Measurements from ENCODE around the gene LRIF1.

DNA sequence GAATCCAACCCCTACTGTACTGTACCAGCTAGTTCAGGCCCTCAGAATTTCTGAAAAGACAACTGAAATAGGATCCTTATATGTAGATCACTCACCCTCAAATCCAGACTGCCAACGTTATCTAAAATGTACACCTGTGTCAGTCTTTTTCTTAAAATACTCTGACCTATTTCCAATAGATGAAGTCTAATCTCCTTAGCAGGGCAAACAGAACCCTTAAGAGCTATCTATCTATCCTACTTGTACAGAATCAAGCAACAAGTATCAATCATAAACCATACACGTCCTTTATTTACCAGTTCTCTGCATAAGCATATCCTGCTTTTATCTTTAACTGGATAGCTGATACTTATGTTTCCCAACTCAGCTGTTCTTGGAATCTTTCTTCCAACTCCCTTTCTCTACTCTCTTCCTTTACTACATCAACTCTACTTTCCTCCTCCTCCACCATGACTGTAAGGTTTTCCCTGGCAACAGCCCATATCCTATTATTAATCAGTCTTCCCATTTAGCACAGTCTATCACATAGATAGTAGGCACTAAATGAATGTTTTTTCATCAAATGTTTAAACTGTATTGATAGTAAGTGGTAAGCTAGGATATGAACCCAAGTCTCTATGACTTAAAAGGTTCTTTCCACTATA is 2.8 kb downstream of the LRIF1 start:
- TF ChIP-seq CTCF (IDR thresholded peaks at IDR 0.05) = no peak
- no peak for TF ChIP-seq POLR2AphosphoS5 (IDR thresholded peaks at IDR 0.05)
